ENCODE data around the gene DIP2C.
"Not testable (repeated sequence)": the region's sequence is repeated elsewhere in the genome, so short reads cannot be mapped to it uniquely, and the experiment has no call there.

Gene DIP2C

DNA sequence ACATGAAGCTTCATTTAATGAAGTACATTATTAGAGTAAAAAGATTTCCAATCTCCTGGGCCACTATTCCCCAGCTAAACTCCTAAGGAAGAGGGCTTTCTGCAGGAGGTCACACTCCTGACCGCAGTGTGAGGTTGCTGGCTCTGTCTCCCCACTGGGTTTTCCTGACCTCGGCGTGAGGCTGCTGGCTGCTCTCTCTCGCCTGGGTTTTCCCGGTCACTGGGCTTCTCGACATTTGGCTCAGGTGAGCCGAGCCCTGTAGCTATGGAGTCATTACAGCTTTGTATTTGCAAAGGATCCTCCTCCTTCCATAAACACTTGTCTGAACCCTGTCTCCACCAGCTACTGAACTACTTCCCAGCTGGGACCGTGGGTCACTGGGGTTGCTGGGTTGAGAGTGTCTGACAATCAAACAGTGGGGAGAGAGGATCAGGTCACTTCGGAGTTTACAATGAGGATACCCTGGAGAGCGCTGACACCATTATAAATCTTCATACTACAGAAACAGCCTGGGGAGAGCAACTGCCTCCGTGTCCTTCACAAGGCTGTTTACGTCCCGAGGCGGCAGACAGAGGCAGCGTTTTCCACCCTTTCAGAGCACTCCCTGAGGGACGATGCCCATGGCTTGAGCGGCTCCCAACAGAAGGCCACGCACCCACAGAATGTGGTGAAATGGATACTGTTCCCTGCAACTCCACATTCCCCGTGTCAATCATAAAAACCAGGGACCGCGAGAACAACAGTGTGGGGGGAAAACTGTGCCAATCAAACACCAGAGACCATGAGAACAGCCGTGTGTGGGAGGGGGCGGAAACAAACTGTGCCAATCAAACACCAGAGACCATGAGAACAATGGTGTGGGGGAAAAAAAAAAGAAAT lies 328.0 kb downstream of the DIP2C start:
- DNase-seq, result no peak

DNA sequence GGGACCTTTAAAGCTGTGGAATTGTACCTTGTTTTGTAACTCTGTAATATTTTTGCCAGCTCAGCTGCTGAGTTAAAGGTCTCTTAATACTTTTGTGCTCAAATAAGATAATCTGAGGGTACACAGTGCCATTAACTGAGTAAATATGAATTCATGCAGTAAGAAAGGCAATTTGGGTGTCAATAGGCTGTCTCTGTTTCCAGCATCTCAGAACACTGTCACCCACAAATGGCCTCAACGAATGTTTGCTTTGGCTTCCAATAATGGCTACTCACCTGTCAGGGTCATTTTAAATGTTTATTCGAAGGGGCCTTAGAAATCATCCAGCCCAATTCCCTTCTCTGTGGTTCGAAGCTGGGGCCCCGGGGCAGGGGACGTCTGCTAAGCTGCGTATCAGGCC lies 328.8 kb downstream of the DIP2C start:
- DNase-seq, result no peak

DNA sequence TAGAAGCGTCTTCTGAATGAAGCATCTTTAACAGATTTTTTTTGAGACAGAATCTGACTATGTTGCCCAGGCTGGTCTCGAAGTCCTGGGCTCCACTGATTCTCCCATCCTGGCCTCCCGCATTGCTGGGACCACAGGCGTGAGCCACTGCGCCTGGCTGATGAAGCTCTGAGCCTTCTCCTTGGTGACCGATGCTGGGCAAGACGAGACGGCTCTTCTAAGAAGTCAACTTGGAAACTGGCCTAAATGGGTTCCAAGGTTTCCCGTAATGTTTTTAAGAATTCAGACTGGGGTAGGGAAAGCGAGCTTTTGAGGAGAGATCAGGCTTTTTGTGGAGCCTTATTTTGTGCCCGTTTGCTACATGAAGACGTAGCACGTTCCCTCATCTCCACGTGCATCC lies 329.7 kb downstream of the DIP2C start:
- DNase-seq, result no peak

DNA sequence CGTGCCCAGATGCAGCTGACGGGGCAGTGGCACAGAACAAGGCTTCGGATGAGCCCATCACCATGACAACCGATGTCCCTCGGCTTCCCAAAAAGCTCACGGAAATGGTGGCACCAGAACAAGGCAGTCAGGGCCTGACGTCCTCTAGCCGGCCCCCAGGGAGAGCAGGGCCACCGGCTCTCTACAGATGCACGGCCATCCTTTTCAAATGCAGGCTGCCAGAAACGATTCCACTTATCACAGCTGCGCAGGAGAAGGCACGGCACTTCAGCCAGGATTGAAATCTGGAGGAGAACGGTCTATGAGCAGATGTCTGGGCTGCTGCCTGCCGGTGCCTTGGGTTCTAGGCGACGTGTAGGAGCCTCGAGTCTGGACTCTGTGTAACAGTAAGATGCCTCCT lies 330.4 kb downstream of the DIP2C start:
- DNase-seq, result no peak

DNA sequence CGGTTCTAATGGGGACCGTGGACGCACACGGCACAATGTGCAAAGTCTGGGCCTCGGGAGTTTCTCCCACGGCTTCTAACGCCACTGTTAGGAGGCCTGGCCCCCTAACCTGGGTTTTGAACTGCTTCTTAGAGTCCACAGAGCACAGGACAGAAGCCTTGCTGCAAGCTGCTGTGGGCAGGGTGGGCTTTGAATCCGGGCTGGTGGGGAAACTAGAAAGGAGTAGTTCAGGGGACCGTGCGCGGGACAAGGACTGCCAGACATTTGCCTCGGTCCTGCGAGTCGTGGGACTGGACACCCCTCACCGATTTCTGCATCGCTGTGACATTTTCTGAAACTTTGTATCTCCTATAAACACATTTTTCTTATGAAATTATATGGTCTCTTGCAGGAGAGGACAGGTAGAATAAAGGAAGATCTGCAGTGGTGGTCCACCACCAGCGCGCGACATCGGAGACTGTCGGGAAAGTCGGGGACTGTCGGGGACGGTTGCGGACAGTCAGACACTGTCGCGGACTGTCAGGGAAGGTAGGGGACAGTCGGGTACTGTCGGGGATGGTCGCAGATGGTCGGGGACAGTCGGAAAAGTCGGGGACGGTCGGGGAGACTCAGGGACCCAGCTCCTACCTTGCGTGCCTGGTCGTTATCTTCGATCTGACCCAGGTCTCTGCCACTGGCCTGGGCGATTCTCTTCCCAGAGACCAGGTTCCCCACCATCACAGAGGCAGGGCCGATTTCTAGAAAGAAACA lies 332.1 kb downstream of the DIP2C start:
- DNase-seq, result no peak

DNA sequence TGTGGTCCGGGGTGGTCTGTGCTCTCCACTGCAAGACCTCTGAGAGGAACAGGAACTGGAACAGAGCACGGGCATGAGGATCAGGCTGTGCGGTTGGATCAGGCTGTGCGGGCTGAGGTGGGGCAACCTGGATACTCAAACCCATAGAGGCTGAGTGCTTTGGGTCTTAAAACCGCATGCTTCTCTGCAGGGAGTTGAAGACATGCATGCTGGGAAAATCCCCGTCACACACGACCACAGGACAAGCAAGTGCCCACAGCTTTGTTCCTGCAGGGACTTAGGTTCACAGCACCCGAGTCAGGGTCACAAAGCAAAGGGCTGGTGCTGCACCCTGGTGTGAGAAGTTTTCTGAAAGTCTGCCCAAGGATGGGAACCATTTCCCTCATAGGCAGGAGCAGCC lies 333.0 kb downstream of the DIP2C start:
- DNase-seq, result no peak

DNA sequence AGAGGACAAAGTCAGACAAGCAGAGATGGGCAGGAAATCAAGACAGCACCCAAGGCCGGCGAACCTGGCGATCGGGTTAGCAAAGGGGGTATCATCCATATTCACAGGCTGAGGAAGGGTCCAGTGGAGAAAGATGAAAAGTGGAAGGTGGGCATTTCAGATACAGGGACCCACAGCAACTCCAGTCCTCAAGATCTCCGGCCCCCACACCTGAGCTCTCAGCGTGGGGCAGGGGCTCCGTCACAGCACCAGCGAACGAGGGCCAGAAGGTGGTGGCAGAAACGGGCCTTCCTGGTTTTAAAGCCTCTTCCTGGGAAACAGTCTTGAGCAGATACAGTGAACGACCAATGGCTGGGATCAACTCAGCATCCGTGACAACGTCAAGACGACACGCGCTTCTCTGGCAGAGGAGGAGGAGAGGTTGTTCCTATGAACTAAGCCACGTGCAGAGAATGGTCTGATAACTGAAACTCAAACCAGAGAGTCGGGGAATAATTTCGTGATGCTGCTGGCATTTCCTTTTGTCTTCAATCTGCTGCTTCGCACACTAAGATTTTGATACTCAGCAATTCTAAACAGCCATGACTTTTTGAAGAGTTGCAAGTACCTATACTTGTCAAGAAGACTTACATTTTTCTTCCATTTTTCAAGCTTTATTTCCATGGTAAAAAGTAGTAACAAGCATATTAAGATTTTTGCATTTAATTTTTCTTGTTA lies 334.4 kb downstream of the DIP2C start:
- DNase-seq, result no peak

DNA sequence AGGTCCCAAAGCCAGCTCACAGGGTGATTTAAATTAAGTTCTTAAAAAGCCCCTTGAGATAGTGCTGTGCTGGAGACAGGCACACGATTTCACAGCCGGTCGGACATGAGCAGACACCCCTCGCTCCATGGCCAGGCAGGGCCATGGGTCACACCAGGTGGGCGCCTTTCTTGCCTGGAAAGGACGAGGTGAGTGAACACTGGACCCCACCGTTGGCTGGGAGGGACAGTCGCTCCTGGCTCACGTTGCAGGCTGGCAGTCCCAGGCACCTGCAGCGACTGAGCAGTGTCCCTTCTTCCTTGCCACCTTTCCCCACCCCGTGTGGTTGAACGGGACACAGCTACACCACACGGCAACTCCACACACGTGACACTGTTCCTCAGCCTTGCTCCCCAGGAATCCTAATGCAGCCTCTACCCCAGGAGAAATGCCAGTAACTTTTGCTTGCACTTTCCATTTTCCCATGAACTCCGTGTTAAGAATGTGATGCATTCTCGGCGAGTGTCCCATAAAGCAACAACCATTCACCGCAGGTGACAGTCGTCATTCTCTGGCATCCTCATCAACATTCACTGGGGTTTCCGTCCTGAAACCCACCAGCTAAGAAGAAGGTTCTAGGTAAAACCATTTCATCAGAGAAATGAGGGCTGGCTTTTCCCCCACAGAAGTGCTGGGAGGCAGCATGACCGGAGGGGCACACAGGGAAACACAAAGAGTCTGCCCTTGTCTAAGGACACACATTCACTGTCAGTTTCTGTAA lies 336.8 kb downstream of the DIP2C start:
- DNase-seq, result no peak

DNA sequence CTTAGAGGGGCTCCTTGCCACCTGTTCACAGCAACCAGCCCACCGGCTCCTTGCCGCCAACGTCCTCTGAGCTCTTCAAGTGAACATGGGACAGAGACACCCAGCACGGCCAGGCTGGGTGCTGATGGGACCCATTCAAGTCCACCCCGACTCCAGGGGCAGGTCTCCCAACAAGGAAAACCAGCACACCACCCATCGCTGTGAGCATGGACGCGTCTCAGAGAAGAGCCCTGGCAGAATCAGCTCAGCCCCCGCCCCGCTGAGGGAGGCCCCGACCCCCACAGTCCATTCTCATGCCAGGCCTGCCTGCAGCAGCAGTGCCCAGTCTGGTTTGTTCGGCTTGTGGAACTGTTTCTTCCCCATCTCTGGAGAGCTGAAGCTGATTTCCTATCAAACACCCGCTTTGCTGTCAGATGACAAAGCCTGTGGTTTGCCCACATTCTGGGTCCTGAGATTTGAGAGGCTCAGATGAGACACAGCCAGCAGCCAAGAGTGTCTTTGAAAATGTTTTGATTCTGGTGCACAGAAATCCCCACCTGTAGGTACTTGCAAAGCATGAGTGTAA lies 337.6 kb downstream of the DIP2C start:
- DNase-seq, result no peak

DNA sequence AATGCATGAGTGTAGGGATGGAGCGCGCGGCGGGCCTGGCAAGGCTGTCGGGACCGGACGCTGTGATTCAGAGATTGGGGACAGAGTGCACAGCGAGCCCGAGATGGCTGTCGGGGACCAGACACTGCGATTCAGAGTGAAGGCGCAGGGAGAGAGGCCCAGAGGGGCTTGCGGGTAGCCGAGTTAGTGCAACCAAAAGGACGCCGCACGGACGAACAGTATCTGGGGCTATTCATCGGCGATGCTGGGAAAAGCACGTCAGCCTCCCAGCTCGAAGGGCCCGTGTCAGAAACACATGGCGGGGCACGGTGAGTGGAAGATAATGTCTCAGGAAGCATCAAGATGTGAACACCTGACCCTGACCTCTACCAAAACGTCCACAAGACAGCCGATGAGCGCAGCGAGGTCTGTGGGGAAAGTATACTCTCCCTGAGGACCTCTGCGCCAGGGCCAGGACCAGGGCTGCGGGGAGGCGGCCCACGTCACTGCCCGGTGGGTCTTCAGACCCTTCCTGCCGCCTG lies 338.4 kb downstream of the DIP2C start:
- no peak for DNase-seq

DNA sequence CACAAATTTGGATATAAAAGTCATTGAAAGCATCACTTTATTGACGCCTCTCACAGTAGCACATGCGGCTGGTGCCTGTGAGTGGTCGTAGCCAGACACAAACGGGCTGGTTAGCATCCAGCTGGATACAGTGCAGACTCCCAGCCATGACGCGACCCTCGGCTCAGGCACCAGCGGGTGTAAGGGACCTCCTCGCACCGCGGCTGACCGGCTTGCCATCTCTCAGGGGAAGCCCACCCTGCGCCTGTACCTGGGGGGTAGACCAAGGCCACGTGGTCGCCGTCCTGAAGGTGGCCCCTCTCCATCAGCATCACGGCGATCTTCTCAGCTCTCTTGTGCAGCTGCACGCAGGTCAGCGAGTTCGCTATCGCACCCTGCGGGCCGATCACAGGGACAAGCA lies 340.4 kb downstream of the DIP2C start:
- DNase-seq, result no peak

DNA sequence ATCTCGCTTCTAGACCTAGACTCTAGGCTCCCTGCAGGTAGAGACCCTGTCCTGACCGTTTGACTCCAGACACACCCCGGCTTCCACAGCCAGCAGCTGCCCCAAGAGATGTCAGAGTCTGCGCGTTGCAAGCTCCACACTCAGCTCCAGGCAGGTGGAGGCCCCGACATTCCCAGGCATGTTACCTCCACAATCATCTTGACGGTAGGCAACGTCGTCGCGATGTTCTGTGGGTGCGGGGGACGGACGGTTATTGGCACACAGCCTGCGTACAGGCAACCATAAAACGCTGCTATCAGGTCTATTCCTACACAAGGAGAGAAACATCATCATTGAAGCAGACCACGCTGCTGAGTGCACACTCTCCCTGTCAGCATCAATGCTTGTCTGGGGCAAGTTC lies 341.0 kb downstream of the DIP2C start:
- no peak for DNase-seq

DNA sequence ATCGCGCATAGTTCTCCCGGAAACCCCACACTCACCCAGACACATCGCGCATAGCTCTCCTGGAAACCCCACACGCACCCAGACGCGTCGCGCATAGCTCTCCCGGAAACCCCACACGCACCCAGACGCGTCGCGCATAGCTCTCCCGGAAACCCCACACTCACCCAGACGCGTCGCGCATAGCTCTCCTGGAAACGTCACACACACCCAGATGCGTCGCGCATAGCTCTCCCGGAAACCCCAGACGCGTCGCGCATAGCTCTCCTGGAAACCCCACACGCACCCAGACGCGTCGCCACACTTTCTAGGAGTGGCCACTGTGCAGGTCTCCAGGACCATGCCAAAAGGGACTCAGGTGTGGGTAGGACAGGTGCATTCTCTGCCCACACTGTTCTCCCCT lies 341.7 kb downstream of the DIP2C start:
- DNase-seq, result not testable (repeated sequence)

DNA sequence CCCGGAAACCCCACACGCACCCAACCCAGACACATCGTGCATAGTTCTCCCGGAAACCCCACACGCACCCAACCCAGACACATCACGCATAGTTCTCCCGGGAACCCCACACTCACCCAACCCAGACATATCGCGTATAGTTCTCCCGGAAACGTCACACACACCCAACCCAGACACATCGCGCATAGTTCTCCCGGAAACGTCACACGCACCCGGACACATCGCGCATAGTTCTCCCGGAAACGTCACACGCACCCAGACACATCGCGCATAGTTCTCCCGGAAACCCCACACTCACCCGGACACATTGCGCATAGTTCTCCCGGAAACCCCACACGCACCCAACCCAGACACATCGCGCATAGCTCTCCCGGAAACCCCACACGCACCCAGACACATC lies 342.3 kb downstream of the DIP2C start:
- not testable (repeated sequence) for DNase-seq

DNA sequence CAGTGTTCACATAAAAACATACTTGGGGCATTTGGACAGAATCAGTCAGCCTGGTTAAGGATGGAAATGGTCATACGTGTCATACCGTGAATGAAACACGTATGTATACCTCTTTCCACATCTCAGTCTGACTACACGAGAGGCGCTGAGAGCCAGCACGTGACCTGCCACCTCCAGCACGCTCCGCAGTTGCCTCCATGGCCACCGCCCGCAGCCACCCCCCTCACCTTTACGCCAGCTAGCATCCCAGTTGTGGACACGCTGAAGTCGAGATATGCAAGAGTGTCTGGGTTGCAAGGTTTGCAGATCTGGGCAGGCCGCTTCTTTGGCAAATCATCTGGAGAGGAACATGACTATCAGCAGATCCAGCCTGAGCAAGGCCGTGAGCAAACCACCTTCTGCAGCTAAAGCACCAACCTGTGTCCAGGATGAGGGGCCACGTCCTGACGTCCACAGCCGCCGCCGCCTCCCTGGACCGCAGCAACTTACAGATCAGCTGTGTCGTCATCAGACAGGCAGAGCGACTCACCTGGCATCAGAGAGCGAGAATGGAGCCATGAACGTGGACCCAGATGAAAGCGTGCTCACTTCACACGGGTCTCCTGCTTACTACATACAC lies 344.8 kb downstream of the DIP2C start:
- DNase-seq, result no peak

DNA sequence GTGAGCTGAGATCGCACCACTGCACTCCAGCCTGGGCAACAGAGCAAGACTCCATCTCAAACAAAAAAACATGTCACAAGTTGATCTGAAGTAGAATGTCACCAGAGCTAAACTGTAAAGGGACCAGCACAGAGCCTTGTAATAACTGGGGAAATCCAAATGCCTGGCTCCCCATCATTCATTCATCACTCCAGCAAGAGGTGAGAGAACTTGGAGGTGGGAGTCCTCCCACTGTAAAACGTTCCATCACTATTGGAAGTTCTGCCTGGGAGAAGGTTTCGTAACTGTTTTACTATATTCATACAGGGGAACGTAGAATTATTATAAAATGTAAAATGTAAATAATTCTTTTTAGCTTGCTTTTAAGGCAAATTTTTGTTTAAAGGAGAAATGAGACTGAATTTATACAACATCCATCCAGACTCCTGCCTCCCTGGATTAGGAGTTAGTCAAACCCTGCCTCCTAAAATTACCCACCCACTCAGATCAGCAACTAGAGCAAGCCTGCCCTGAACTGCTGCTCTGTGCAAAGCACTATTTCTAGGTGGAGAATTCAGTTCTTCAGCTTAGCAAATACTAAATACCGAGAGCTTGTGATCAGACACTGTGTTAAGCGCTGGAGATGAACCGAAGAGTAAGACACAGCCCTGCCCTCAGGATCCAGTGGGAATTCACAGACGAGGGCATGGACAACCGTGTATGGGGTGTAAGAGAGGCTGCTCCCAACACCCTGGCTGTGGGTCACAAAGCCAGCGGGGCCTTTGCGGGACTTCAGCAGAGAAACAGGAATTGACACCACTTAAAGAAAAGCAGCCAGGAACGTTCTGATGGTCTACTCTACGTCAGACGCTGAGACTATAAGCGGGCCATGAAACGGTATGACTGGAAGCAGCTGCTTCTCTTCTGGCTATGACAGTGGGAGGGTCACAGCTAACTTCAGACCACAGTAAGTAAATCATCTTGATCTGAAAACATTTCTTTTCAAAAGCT lies 345.9 kb downstream of the DIP2C start:
- DNase-seq, result no peak

DNA sequence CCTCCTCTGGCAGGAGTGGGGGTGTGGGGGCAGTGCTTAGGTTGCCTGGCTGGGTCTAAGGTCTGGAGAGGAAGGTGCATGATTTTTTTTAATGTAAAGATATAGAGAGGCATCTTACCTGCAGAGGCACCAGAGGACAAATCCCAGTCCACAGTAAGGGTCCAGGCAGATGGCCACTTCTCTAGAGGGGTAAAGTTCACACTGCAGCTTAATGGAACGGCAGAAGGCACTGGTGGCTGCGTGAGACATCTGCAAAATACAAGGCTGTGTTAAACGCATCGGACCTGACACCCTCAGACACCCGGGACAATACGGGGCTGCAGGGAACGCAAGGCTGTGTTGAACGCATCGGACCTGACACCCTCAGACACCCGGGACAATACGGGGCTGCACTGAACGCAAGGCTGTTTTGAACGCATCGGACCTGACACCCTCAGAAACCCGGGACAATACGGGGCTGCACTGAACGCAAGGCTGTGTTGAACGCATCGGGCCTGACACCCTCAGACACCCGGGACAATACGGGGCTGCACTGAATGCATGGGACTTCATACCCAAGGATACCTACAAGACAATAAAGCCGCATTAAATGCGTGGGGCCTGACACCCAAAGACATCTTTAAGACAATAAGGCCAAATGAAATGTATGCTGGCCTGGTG lies 348.3 kb downstream of the DIP2C start:
- DNase-seq, result no peak

DNA sequence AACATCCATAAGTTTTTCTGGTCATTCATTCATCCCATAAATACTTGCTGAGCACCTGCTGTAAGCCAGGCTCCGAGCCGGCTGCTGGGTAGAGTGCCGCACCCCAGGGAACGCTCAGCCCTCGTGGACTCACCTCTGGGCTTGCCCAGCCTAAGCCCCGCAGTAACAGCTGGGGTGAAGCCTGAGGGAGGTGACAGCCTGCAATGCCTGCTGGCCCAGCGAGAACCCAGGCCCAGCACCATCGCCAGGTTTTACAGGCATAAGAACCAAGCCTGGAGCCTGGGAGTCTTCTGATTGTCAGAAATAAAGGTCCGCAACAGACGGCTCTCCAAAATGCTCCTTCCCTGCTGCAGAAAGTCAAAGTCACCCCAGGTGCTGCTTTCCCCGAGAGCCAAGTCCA lies 348.8 kb downstream of the DIP2C start:
- DNase-seq, result no peak

DNA sequence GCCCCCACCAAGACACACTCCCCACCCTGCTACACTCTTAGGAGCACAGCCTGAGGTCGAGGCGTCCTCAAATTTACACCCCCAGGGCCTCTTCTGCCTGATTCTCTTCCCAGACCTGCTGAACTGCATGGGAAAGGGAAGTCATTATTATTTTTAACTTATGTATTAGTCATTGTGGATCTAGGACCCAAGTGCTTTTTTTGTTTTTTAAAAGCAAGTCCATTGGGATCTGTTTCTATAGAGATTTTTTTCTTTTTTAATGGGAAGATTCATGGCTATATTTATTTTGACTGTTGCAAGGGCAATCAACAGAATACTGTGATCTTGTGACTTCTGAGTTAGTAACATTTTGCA lies 350.5 kb downstream of the DIP2C start:
- no peak for DNase-seq
